GM19239 (cell line): Measurements from ENCODE around the gene DENND4B.
"Not testable (repeated sequence)": the region's sequence is repeated elsewhere in the genome, so short reads cannot be mapped to it uniquely, and the experiment has no call there.

Experiments used
- DNase-seq: peaks from one replicate; pipeline ENCODE4 v3.0.0; 2011; ENCODE audit warnings: low spot score; ENCODE audit not compliant: insufficient read length
- FAIRE-seq: peaks from 2 replicates; lab custom pipeline; 2011; peaks lifted over from hg19 to GRCh38; lab: Jason Lieb, UNC

The DENND4B gene

DNA sequence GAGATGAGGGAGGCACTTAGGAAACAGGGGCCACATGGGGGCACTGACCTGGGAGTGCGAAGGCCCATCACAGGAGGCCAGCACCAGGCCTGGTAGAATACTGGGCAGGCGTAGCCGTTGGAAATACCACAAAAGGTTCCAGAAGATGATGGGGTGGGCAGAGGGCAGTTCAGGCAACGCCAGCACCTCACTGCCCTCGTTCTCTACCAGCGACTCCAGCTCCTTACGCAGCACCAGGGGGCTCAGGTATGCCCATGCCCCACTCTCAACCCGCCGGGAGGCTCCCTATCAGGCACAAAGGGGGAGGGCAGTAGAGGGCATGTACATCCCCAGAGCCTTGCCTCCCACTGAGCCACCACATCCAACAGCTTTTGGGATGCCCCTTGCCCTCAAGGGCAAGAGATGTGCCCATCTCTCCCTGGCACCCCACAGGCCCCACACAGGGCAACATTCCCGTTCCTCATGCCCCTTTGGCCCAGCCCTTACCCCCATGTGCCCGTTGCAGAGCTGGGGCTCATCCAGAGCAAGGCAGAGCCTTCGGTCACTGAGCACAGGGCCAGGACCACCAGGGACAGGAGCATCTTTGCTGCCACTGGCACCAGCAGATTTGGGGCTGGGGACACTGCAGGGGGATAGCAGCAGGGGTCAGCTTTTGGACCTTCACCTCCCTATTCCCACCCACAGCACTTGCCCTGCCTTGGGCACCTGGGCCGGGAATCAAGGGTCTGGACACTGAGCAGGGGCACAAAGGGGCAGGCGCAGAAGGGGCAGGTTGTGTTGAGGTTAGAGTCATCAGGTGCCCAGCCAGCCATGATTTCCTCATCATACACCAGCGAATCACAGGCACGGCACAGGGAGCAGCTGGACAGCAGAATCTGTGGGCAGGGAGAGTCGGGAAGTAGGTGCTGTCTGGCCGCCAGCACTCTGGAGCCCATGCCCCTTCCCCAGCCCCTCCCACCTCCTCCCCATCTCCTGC, 14.1 kb downstream of the DENND4B start:
- DNase-seq (no peak), FAIRE-seq (no peak)

DNA sequence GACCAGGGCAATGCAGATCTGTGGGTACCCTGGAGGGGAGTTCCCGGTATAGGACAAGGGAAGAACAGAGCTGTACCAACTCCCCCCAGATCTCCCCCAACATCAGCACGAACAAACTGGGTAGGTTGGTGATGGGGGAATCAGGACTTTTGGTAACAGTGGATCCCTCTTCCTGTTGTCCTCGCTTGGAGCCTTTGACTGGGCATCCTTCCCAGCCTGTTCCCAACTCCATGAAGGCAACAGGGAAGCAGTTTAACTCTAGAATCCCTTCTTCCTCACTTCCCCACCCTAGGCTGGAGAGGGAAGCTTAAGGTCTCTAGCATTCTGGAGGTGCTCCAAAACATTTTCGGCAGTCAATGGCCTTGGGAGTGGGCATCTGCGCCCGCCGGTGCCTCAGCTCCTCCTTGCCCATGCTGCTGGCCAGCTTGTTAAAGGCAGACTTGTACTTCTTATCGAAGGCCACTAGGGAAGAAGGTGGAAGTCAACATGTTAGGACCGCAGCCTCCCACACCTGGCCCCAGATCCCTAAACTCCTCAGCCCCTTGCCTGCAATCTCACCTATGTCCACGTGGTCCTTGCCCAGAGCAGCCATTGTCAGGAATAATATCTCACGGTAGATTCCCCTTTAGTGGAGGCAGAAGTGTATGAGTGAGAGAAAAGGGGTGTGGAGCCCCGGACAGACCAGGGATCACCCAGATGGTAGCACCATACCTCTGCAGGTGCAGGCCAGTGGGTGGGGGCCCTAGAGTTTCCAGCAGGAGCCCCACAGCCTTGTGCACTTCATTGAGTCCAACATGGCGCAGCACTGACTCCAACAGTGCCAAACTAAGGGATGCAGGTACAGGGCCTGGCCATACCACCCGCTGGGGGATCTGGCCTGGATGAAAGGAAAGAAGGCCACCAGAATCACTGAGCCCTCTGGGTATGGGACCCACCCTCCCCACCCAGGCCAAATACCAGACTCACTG, 16.3 kb downstream of the DENND4B start:
- no peak for FAIRE-seq
- DNase-seq: no peak

DNA sequence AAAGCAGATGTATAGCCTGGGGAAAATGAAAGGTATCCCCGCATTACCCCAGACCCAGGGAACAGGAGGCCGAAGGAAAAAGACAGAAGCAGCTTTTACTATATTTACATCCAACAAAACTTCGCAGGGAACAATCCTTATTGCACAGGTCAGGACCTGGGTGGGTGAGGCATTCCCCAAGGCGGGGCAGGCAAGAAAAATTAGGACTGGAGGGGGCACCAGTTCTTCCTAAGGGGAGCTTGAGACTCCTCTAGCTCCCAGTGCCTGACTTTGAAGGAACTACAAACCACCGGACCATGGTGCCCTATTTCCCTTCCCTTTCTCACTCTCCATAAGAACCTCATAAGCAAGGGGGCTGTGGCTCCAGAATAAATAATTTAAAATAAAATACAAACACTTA, 17.1 kb downstream of the DENND4B start:
- DNase-seq (no peak), FAIRE-seq (no peak)

DNA sequence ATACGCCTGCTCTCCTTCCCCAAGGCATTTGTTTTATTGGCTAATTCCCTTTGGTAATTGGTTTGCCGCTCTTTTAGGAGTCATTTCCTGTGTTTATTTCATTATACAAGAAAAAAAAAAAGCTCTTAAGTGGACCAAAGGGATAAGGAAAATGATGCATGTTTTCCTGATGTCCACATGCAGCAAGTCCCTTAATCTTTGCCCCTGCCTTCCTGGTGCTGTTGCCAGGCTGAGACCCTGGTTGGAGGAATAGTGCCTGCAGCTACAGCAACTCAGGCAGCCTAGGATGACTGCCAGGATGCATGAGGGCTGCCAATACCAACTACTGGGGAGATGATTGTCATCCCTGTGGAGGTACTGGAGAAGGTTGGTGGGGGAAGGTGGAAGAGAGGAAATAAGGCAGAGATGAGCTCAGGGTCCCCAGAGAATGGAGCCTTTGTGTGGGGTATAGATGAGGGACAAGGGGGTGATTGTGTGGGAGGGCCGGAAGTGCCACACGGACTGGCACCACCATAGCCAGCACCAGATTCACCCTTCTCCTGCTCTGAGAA, 17.7 kb downstream of the DENND4B start:
- DNase-seq (no peak), FAIRE-seq (no peak)

DNA sequence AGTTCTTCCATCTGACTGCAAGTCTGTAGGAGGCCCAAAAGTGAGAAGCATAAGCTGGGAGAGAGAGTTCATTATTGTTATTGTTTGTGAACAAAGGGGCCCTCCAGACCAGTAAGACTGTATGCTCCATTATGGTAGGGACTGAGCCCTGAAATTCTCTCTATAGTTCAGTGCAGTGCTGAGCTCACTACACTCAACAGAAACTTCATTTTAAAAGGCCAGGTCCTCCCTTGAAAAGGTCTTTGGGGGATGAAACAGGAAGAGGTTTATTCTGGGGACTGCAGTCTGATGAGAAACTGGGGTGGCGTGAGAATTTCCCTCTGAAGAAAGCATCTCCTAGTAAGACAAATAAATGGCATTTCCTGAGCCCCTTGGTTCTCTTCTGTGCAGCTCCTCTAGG, 18.3 kb downstream of the DENND4B start:
- FAIRE-seq (no peak), DNase-seq (no peak)

DNA sequence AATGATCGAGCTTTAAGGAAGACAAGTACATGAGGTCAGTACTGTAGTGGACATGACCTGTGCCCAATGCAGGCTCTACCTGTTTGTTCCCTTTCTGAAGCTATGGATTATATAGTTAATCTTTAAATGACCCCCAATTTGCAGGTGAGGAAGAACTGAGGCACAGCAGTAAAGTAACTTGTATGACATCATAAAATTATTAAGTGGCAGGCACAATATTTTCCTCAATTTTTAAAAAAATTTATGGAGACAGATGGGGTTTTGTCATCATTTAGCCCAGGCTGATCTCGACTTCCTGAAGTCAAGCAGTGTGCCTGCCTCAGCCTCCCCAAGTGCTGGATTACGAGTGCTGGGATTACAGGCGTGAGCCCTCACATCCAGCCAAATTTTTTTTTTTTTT, 20.1 kb downstream of the DENND4B start:
- FAIRE-seq: no peak
- no peak for DNase-seq

DNA sequence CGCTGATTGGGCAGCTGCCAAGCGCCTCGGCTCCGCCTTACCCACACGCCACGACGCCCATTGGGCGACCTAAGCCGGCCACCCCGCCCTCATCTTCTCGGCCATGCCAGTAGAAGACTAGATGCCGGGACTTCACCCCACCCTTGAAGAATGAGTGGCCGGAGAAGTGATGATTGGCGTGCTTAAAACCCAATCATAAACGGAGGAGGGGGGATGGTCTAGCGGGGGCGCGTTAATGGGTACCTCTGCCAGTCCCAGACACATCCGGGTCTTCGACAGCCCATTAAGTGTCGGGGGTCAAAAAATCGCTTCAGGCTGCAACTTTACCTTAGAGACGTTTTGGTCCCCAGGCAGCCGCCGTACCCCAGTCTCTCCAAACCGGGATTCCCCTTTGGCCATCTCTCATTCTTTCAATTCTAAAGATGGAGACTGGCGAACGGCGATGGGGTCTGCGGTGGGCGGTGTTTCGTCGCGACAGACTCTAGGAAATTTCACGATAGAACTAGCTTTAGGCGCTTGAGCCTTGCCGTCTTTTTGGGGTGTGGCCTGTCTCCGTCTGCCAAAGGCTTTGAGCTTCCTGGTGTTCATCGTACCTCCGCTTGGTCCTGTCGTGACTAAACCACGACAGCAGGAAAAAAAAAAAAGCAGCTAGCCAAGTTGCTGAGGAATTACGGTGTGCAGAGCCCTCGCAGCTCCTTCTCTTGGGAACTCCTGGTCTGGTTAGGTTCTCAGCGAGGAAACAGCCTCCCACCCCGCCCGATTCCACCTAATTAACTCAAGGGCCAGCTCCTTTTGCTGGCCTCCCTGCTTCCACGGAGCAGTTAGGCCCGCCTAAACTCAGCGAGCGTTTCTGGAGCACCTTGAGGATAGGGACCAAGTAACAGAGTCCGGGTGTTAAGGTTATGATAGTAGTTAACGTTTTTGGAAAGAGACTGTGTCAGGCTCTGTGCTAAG, 23.3 kb downstream of the DENND4B start, which contains the start of gene GATAD2B:
GATAD2B (minus strand) TSS at position 1 of the 954 bp plus-strand sequence. CDS start 94,625 bp downstream, outside the sequence.
- peak; percentile 93 for DNase-seq
- FAIRE-seq: peak; percentile 91

DNA sequence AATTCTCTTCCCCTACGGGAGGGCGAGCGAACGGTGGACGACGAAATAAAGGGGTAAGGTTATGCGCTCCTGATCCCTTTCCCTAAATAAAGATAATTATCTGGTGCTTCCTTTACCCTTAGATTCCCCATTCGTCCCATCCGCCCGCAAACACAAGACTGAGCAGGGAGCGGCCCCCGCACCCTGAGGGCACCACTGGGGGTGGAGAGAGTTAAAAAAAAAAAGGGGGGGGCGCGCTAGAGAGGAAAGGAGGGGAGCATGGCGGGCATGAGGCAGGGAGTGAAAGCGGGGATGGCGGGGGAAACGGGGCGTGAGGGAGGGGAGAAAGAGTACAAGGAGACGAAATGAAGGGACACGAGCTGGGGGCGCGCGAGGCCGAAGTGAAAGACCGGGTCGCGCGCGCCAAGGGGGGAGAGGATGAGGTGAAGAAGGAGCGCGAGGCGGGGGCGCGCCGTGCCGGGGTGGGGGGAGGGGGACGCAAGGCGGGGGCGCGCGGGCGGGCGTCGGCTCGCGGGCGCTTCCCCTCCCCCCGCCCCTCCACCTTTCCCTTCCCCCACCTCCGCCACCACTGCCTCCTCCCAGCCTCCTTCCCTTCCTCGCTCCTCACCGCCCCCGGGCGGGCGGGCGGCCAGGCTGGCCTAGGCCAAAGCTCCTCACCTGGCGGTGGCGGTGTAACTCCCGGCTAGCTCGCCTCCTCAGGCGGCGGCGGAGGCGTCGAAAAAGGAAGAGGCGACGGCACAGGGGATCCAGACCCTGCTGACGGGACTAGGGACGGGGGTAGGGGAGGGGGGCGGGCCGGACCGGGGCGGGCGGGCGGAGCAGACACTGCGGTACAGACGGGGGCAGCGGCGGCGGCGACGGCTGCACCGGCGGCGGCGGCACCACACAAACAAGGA, 24.2 kb downstream of the DENND4B start:
- FAIRE-seq (no peak), DNase-seq (peak; percentile 34)

DNA sequence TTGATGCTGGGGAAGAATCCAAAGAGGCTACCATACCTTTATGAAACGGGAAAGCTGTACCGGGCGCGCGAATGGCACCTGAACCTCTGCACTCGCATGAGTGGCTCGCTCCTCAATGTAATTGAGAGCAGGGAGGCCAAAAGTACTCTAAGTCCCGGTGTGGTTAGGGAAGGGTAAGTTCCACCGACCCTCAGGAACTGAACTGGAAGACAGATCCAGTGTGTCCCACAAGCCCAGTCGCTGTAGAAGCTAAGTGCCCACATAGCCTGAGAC, 24.8 kb downstream of the DENND4B start:
- no peak for DNase-seq
- no peak for FAIRE-seq

DNA sequence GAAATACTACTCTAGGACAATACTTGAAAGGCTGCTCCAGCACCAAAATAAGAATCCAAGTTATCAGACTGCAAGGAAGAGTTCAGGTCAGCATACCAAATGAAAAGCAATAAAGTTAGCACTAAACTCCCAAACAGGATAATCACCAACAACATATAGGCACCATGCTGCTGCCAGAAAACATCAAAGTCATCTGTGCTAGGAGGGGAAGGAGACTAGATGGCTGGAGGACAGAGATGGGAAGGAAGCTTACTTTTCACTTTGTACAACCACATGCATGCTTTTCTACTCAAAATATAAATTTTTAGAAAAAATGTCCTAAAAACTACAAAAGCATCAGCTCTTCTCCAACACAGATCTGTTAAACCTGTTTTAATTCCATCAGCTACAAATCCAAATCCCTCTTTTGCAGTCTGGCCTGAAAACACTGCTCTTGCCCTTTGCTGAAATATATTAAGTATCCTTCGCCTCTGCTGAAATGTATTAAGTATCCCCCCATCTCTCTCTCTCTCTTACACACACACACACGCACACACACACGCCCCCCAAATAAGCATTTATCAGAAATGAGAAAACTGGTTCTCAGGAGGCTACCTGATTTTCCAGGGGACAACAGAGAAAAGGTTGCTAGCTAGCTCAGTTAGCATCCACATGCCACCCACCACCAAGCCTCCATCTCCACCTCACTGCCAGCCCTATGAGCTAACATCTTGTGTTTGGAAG, 25.3 kb downstream of the DENND4B start:
- DNase-seq: no peak
- peak; percentile 11 for FAIRE-seq

DNA sequence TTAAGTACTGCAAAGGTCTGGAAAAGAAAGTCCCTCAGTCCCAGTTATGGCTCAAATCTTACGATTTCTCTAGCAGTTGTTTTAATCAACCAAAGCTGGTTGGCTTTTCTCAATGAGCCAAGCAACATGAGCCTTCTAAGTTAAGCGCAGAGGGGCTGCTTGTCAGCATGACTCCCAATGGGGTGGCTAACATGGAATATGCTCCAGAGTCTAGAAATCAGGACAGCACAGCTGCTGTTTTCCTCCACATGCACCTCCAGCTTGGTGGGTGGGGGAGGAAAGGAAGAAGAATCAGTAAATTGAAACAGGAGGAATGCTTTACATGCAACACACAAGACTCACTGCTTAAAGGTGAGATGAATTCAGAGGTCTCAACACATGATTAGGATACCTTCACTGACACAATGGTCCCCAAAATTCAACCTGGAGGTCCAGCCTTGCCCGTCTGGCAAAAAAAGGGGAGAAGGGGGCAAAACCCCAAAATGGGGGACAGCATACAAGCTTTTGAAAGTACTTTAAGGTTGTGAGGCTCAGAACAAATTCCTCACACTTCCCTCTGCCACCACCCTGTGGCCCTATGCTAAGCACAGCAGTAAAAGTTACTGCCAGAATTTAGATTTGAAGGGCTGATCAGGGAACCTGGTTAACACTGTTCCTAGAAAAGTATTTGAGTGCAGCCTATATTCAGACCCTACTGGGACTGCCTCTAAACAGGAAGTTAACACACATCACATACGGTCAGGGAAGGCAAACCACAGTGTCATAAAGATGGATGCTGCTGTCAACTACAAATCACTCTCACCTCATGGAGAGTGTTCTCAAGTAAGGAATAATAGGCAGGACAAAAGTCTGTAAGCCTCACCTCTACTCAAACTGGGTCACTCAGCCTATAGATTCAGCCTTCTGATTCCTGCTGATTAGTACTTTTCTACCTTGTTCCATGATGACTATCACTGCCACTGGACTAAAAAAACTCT, 26.4 kb downstream of the DENND4B start:
- peak; percentile 26 for FAIRE-seq
- no peak for DNase-seq

DNA sequence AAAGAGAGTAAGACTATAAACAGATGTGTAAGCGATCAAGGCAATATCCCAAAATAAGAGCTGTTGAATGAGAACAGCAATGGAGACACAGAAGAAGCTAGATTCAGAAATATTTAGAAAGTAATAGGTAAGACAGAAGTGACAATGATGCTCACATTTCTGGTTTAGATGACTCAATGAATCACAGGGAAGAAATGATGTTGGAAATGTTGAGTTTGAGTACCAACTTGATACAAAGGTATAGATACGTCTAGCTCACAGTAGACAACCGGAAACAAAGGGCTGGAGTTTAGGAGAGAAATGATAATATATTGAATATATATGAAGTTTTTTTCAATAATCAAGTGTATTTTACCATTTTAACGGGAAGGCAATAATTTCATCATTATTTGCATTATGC, 30.2 kb downstream of the DENND4B start:
- DNase-seq: no peak
- no peak for FAIRE-seq

DNA sequence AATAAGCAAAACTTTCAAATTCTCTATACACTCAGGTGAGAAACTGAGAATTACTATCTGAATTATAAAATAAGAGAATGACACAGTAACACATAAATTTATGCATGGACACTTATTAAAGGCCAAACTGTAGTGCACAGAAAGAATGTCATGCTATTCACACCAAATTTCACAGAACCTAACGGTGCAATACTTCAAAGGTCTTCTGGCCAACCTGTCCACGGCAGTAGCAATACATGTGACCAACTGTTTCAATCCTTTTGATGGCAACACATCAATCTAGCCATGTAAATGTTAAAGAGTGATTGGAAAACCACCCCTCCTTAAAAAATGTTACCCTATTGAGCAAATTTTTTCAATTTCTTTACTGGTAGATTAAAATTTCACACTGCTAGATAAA, 34.2 kb downstream of the DENND4B start:
- FAIRE-seq (no peak), DNase-seq (no peak)

DNA sequence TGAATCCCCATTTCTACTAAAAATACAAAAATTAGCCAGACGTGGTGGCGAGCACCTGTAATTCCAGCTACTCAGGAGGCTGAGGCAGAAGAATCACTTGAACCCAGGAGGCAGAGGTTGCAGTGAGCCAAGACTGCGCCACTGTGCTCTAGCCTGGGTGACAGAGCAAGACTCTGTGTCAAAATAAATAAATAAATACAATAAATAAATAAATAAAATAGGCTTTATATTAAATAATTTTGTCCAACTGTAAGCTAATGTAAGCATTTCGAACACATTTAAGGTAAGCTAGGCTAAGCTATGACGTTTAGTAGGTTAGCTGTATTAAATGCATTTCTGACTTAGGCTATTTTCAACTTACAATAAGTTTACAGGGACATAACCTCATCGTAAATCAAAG, 36.0 kb downstream of the DENND4B start:
- FAIRE-seq, DNase-seq: not testable (repeated sequence)

DNA sequence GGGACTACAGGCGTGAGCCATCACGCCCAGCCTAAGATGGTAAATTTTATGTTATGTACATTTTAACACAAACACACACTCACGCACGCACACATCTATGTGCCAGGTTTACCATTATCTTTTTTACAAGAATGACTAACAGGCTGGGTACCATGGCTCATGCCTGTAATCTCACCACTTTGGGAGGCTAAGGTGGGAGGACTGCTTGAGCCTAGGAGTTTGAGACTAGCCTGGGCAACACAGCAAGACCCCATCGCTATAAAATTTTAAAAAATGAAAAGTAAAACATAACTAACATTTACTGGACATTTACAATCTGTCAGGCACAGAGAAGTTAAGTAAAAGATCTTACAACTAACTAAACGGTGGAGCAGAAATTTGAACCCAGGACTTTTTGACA, 38.4 kb downstream of the DENND4B start:
- no peak for FAIRE-seq

DNA sequence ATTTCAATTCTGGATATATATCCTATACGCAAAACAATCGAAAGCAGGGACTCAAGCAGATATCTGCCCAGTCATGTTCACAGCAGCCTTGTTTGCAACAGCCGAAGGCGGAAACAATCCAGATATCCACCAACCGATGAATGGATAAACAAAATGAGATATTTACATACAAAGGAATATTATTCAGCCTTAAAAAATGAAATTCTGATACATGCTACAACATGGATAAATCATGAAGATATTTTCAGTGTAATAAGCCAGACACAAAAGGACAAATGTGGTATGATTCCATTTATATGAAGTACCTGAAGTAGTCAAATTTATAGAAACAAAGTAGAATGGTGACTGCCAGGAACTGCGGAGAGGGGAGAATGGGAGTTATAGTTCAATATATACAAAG, 39.4 kb downstream of the DENND4B start:
- DNase-seq (no peak), FAIRE-seq (no peak)

More for the DNA sequence above, 38.4 kb downstream of the DENND4B start:
- DNase-seq: no peak

DNA sequence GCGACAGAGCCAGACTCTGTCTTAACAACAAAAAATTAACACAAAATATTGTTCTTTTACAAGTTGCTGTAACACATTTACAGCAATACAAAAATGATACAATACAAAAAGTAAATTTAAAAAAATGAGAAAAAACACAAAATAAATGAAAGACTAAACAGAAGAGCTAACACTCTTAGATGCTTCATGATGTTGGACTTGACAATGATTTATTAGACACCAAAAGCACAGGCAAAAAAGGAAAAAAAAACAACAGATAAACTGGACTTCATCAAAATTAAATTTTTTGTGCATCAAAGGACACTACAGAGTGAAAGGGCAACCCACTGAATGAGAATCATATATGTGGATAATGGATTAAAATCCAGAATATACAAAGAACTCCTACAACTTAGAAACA, 40.1 kb downstream of the DENND4B start:
- FAIRE-seq: no peak

More for the DNA sequence above, 40.1 kb downstream of the DENND4B start:
- no peak for DNase-seq
